ENCODE measurements around the gene NDFIP2.

Gene NDFIP2

DNA sequence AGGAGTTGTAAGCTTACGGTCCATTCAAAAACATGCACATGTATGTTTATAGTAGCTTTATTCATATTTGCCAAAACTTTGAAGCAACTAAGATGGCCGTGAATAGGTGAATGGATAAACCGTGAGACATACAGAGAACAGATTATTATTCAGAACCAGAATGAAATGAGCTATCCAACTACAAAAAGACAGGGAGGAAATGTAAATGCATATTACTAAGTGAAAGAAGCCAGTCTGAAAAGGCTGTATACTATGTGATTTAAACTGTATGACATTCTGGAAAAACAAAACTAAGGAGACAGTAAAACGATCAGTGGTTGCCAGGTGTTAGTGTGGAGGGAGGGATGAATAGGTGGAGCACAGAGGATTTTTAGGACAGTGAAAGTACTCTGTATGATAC, 19.9 kb downstream of the NDFIP2 start:
- no peak for DNase-seq

DNA sequence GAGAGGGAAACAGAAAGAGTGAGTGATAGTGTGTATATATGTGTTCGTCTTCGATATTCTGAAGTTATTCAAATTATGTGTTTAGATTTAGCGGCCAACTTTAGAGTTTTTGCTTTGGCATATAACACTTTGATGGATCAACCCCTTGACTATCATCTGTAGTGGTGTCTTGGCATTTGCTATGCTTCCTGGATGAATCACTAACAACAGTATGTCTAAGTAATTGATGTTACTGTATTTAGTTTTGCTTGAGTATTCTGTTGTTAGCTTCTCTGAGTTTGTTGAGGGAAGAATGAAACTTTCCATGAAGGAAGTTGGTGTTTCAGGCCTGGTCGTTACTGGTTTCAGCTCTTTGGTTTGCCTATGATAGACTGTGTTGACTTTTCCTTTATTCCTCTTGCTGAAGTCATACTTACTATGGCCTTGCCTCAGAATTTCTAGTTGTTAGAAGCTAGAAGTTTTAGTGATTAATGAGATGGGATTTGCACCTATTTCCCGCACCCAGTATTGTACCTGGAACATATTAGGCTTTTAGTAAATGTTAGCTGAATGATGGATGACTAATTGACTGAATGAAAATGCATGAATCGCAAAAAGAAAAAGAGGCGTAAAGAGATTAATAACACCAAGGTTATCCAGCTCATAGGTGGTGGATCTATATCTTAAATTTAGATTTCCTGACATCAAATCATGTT, 20.7 kb downstream of the NDFIP2 start:
- DNase-seq: no peak

DNA sequence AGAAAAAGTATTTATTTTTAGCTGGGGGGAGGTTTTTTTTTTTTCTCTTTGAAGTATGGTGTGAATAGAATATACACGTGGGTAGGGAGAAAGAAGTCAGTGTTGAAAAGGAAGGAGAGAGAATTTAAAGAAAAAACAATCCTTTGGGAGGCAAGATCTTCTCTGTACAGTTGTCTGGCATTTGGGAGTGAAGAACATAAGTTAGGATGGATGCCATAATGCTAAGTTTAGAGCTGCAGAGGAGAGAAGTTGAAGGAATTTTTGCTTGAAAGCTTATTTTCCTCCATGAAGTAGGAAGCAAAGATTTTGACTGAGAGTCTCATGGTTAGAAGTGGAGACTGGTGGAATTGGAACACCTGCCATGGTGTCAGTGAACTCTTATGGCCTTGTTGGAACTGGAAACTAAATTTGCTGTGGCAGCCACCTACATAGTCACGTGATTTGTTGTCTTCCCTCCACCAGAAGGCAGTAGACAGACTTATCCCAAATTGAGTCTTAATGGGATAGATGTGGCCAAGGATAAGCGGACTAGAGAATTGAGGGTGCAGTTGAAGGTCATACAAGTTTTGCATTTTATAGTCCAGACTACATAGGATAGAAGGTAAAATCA, 22.0 kb downstream of the NDFIP2 start:
- no peak for DNase-seq

DNA sequence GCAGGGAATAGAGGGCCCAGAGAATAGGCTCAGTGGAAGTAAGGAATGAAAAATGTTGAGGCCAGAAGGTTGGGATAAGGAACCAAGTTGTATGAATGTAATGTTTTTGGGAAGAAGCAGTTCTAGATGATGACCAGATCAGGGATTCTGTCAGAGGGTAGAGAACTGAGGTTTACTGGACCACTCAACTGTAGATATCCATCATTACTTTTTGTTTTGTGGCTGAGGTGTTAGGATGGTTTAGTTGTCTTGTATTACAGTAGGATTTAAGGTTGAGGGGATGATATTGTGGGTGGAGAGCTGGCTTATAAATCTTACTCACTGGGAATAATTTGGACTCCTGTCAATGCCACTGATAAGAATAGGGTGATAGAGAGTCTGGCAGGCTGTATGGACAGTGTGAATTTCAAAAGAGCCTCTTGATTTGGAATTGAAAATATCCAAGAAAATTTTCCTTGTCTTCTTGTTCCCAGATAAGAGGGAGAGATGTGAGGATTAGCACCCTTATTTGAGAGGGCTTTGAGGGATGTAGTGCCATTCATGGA, 22.6 kb downstream of the NDFIP2 start:
- DNase-seq: no peak

DNA sequence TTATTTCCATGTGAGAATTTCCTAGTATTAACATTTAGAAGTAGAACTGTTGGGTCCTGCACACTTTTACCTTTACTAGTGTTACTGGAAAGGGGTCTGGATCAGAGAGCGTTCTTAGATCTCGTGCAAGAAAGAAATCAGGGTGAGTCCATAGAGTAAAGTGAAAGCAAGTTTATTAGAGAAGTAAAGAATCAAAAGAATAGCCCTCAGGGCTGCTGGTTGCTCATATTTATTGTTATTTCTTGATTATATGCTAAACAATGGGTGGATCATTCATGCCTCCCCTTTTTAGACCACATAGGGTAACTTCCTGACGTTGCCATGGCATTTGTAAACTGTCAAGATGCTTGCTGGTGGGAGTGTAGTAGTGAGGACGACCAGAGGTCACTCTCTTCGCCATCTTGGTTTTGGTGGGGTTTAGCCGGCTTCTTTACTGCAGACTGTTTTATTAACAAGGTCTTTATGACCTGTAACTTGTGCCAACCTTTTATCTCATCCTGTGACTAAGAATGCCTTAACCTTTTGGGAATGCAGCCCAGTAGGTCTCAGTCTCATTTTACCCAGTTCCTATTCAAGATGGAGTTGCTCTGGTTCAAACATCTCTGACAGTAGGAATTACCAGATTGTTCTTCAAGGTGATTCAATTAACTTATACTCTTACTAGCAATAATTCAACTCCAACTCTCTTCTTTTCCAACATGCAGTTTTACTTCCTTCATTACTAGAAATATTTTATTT, 27.4 kb downstream of the NDFIP2 start:
- no peak for DNase-seq

DNA sequence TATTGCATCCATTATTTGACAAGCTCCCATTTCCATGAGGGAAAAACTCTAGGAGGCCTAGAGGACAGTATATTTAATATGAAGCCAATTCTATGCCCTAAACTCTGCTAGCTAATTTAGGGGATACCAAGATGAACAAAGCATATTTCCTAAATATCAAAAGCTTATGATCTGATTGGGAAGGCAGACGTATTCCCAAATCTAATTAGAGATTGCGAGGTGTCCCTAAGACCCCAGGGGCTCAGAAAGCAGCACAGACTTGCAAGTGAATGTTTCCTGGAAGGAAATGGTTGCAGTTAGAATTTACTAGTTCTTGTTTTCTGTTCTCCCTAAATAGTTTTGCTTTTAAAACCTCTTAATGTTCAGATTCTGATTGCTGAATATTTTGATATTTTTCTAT, 30.7 kb downstream of the NDFIP2 start:
- no peak for DNase-seq

DNA sequence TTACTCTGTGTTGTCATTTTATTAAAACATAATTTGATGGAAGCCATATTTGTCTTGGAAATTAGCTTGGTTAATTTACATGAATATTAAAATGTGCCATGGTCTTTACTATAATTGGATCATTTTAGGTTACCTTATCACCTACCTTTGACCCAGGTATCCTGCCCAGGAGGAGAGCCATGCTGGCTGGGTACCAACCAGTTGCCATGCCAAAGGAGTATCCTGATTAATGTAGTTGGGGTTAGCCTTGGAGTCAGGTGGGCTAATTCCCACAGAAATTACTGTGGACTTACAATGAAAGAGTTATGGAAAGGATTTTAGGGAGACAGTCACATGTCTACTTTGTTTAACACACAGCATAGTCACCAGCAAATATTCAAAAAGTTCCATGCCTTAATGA, 32.0 kb downstream of the NDFIP2 start:
- no peak for DNase-seq

DNA sequence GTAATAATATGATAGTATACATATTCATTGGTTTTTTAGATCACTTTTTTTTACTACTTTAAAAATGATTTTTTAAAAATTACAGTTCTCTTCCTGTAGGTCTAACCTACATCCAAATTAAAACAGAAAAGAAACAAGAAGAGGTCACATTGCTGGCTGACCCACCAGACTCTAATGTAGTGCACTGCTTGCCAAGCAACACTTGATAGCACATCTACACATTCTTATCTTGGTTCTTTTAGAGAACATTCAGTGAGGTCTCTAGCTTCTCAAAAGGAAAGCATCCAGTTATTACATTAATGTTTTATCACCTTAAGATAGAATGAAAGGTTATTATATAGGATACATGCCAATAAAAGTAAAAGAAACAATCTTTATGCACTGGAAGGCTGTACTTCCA, 35.6 kb downstream of the NDFIP2 start:
- DNase-seq: no peak

DNA sequence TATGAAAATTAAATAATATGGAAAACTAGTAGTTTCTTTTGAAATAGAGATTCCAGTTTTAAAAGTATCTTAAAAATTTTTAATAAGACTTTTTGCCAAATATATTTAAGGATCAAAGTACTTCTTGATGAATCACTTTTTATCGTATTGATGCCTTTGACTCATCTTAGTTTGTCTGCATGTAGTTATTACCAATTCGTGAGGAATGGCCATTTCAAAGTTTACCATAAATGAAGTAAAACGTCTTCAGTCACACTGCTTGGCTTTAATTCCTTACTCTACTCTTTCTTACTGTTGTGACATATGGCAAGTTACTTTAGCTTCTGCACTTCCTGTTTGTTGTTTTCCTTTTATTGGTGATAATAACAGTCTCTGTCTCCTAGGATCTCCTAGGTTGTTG, 38.3 kb downstream of the NDFIP2 start:
- DNase-seq: no peak

DNA sequence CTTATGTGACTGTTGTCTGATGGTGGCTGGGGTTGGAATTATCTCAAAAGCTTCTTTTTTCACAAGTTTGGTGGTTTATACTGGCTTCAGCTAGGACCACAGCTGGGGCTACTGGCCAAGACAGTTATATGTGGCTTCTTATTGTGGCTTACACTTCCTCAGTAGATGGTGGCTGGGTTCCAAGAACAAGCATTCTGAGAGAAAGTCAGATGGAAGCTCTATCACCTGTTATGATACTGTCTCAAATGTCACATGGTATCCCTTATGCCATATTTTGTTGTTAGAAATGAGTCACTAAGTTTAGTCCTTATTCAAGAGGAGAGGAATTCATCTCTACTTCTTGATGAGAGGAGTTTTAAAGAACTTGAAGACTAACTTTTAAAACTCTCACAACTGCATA, 41.6 kb downstream of the NDFIP2 start:
- DNase-seq: no peak

DNA sequence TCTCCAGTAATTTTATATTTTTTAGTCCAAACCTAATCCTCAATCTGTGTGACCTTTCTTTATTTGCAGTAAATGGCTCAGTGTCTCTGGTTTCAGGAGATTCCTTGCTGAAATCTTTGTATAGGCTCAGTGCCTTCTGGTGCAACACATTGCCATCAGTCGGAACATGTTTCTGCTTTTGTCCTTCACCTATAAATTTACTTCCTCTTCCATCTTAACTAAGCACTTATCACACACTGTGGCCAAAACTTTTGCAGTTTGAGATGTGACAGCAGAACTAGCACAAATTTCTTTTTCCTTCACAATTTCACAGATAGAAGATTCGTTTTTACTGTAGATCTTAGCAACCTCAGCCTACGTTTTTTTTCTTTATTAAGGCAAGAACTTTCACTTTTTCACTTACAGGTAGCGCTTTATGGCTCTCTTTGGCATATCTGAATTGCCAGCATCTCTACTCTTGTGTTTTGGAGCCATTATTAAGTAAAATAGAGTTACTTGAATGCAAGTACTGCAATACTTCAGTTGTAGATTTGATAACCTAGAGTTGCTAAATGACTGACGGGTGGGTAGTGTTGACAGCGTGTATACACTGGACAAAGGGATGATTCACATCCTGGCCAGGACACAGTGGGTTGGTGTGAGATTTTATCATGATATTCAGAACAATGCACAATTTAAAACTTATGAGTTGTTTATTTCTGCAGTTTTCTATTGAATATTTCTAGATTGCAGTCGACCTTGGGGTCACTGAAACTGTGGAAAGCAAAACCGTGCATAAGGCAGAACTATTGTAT, 44.3 kb downstream of the NDFIP2 start:
- no peak for DNase-seq

DNA sequence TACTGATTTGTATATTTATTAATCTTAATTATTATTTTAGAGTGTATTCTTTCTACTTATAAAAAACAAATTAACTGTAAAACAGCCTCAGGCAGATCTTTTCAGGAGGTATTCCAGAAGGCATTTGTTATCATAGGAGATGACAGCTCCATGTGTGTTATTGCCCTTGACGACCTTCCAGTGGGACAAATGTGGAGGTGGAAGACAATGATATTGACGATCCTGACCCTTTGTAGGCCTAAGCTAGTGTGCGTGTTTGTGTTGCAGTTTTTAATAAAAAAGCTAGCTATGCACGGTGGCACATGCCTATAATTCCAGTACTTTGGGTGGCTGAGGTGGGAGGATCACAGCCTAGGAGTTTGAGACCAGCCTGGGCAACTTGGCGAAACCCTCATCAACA, 46.7 kb downstream of the NDFIP2 start:
- no peak for DNase-seq

DNA sequence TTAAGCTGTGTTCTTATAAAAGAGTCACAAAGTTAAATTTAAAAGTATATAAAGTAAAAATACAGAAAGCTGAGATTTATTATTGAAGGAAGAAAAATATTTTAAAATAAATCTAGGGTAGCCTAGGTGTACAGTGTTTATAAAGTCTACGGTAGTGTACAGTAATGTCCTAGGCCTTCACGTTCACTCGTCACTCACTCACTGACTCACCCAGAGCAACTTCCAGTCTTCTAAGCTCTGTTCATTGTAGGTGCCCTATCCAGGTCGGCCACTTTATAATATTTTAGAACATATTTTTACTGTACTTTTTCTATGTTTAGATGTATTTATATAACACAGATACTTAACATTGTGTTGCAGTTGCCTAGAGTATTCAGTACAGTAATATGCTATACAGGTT, 47.4 kb downstream of the NDFIP2 start:
- no peak for DNase-seq

DNA sequence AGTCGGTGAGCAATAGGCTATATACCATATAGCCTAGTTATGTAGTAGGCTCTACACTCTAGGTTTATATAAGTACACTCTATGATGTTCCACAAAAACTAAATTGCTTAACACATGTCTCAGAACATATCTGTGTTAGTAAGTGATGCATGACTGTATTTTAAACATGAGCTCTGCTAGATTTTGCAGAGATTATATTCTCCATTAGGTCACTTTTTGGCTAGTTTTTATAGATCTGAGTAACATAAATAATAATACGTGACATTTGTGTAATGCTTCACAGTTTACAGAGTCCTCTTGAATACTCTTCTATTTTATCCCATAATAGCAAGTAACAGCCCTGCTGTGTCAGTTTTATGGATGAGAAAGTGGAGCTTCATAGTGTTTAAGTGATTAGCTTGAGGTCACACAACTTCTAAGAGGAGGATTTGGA, 47.8 kb downstream of the NDFIP2 start:
- no peak for DNase-seq

DNA sequence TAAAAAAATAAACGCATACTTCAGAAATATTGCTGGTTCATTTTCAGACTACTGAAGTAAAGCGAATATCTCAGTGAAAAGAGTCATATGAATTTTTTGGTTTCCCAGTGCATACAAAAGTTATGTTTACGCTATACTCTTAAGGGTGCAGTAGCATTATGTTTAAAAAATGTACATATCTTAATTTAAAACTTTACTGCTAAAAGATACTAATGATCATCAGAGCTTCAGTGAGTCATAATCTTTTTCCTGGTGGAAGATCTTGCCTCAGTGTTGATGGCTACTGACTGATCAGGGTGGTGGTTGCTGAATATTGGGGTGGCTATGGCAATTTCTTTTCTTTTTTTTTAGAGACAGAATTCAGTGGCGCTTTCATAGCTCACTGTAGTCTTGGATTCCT, 48.9 kb downstream of the NDFIP2 start:
- no peak for DNase-seq

DNA sequence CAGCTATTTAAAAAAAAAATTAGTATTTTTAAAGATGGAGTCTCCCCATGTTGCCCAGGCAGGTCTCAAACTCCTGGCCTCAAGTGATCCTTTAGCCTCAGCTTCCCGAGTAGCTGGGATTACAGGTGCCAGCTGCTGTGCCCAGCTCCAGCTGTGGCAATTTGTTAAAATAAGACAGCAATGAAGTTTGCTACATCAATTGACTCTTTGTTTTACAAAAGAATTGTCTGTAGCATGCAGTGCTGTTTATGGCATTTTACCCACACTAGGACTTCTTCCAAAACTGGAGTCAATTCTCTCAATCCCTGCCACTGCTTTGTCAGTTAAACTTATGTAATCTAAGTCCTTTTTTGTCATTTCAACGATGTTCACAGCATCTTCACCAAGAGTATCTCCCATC, 49.3 kb downstream of the NDFIP2 start:
- no peak for DNase-seq

DNA sequence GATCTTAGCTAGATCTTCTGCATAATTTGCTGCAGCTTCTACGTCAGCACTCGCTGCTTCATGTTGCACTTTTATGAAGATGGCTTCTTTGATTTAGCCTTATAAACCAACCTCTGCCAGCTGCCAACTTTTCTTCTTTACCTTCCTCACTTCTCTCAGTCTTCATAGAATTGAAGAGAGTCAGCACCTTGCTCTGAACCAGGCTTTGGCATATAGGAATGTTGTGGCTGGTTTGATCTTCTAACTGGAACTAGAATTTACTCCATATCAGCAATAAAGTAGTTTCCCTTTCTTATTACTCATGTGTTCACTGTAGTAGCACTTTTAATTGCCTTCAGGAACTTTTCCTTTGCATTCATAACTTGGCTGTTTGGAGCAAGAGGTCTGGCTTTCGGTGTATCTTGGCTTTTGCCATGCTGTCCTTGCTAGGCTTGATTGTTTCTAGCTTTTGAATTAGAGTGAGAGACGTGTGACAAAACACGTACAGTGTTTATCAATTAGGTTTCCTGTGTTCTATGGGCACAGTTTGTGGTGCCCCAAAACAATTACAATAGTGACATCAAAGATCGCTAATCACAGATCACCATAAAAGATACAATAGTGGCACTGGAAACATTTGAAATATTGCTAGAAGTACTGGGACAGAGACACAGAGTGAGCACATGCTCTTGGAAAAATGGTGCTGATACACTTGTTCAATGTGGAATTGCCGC, 50.7 kb downstream of the NDFIP2 start:
- DNase-seq: no peak

DNA sequence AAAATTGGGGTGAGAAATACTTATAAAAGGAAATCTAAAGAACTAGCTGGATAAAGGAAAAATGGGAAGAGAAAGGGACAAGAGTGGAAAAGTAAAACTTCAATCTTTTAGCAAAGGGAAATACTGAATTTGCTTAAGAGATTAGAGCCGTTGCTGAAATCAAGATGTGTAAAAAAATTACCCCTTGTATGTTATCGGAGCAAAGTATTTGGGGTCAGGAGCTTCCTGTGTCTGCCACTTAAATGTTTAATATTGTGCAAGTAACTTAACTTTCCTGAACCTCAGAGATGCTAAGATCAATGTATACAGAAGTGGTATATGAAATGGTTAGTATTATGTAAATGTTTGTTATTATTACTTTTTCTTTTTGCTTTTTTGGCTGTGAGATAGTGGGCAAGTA, 51.6 kb downstream of the NDFIP2 start:
- DNase-seq: no peak

DNA sequence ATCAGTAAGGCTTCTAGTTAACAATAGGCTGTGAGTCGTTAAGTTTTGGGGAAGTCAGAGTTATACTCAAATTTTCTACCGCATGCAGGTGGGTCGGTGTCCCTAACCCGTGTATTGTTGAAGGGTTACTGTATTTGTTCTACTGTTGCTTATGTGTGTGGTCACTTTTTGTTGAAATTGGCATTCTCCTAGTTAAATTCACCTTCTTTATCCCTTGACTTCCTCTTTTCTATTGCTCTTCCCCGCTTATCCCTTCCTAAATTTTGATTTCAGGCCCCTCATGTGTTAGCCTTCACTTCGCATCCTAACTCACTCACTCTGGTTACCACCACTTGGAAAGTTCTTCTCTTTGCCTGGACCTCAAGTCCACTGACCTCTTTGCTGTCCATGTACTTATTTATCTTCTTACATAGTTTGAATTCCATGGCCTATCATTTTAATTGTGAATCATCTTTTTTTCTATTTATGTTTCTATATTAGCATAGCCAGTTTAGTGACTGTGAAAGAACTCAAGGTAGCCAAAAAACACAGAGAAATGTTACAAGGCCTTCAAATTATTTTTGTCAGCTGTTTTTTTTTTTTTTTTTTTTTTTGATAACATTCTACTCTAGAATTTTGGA, 52.9 kb downstream of the NDFIP2 start:
- DNase-seq: no peak

DNA sequence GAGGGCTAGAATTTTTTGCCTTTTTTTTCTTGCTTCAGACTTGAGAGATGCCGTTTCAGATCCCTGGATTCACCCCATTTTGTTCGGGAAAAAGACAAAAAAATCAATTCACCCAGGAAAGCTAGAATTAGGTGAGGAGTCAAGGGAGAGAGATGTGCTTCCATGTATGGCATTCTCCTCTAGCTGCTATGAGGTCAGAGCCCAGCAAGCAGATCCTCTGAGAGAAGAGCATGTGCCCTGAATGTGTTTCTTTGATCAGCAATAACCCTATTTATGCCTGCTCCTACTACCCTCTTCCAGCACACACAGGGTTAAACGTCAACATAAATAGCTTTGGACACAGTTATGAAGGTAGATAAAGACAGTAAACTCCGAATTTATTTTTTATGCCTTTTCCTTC, 53.6 kb downstream of the NDFIP2 start:
- no peak for DNase-seq

DNA sequence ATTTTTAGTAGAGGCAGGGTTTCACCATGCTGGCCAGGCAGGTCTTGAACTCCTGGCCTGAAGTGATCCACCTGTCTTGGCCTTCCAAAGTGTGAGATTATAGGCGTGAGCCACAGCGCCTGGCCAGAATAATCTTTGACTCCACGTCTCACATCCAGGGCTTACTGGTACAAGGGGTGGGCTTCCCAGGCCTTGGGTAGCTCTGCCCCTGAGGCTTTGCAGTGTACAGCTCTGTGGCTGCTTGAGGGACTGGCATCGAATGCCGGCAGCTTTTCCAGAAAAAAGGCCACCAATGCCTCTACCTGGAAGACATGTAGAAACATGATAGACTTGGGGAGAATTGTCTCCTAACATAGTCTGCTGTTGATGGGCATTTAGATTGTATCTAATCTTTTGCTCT, 57.8 kb downstream of the NDFIP2 start:
- no peak for DNase-seq

DNA sequence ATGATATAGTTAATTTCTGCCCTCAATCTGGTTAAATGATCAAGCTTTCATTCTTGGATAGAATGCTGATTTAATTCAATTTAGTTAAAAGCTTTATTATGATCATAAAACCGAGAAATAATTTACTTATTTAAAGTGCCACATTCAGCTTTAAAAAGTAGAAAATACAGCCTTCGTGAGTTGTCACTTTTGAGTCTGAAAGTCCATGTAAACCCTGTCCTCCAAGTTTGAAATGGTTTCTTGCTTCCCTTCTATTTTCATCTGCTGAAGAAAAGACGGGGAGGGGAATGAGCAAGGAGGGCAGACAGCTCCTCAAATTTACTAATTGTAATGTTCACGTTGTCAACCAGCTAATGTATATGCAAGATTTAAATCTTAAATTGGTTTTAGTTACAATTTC, 59.5 kb downstream of the NDFIP2 start:
- no peak for DNase-seq

Measured in T-helper 9 cell (primary cell).